ENCODE data around the gene CCNY. TPM values are rescaled to one million over a fixed set of nuclear protein-coding genes. Genes with fewer than 3 reads are reported as not detected.

CCNY gene
- total RNA-seq, 2 donors from 2014 or later, result 60.5 to 65.9 TPM

GRCh38 chr10:35545079-35545657, 208.9 kb downstream of the CCNY start:
- peaks cover 16% of the 10 kb centered on the region for H3K36me3 Mint-ChIP-seq (ENCODE audit: low read depth)
- H3K4me3 Mint-ChIP-seq, result no peak overlapping the region
- TF ChIP-seq, protein P1, sequence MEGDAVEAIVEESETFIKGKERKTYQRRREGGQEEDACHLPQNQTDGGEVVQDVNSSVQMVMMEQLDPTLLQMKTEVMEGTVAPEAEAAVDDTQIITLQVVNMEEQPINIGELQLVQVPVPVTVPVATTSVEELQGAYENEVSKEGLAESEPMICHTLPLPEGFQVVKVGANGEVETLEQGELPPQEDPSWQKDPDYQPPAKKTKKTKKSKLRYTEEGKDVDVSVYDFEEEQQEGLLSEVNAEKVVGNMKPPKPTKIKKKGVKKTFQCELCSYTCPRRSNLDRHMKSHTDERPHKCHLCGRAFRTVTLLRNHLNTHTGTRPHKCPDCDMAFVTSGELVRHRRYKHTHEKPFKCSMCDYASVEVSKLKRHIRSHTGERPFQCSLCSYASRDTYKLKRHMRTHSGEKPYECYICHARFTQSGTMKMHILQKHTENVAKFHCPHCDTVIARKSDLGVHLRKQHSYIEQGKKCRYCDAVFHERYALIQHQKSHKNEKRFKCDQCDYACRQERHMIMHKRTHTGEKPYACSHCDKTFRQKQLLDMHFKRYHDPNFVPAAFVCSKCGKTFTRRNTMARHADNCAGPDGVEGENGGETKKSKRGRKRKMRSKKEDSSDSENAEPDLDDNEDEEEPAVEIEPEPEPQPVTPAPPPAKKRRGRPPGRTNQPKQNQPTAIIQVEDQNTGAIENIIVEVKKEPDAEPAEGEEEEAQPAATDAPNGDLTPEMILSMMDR (conservative IDR thresholded peaks at IDR 0.05), result no peak
- H3K27ac Mint-ChIP-seq, result peak overlapping the region; percentile 83
- H3K4me1 Mint-ChIP-seq, result peaks cover 21% of the 10 kb centered on the region
- Histone ChIP-seq H3K36me3 (ENCODE audit: control insufficient read depth, insufficient read depth, low read length) (peaks cover 38% of the 10 kb centered on the region), H3K27me3 (ENCODE audit: control insufficient read depth, insufficient read depth, low read length, poor library complexity, severe bottlenecking) (no peaks in the 10 kb centered on the region), H3K9me3 (ENCODE audit: control insufficient read depth, low read length) (no peaks in the 10 kb centered on the region), H3K27ac (ENCODE audit: low read depth, low read length) (peak overlapping the region; percentile 9), H3K4me1 (ENCODE audit: control insufficient read depth, insufficient read depth, low read length) (peaks cover 14% of the 10 kb centered on the region), H3K9ac (ENCODE audit: extremely low read depth, low read length, poor library complexity, severe bottlenecking) (peak overlapping the region; percentile 45), H3K4me3 (ENCODE audit: low read length) (peak overlapping the region; percentile 27)
- 81 to 87% methylated on average over 7 to 10 of the region's 10 CpGs for WGBS, 2 experiments (ENCODE audit: insufficient coverage in 1 of 2, insufficient read length in 1 of 2)
- H3K9me3 Mint-ChIP-seq, result no peaks in the 10 kb centered on the region
- no peaks in the 10 kb centered on the region for H3K27me3 Mint-ChIP-seq (ENCODE audit: insufficient read depth)
- no peak for DNase-seq

DNA sequence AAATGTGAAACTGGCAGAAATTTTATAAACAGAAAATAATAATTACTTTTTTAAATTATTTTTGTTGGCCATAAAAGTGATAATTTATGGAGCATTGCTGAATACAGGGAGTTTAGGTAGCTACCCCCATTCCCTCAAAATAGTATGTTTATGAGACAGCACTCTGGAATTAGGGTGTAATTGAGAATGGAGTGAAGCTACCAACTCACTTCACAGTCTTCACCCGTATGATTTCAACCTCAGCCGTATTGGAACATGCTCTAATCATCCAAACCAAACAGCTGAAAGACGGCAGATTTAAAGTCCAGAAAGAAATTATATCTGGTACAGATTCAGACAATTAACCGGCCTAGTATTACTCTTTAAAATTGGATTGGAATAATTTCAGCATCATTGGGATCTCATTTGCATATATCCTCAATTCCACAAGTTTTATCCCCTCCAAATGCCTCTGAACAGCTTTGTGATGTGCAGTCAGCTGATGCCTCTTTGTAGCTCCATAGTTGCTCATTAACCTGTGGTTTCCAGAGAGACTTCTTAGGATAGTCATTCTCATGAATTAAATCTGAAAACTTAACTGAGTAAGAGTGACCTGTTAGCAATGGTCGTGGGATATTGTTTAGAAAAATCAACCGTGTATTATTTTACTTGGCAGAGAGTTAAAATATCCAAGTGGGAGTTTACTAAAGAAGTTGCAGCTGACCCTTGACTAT, 209.7 kb downstream of the CCNY start:
- H3K27me3 Mint-ChIP-seq (ENCODE audit: insufficient read depth), result no peaks in the 10 kb centered on the region
- Histone ChIP-seq H3K27ac (ENCODE audit: low read depth, low read length) (no peak overlapping the region), H3K4me1 (ENCODE audit: control insufficient read depth, insufficient read depth, low read length) (peaks cover 14% of the 10 kb centered on the region), H3K4me3 (ENCODE audit: low read length) (no peak overlapping the region), H3K9ac (ENCODE audit: extremely low read depth, low read length, poor library complexity, severe bottlenecking) (no peak overlapping the region), H3K36me3 (ENCODE audit: control insufficient read depth, insufficient read depth, low read length) (peaks cover 38% of the 10 kb centered on the region), H3K27me3 (ENCODE audit: control insufficient read depth, insufficient read depth, low read length, poor library complexity, severe bottlenecking) (no peaks in the 10 kb centered on the region), H3K9me3 (ENCODE audit: control insufficient read depth, low read length) (no peaks in the 10 kb centered on the region)
- WGBS, 2 experiments (ENCODE audit: insufficient coverage in 1 of 2, insufficient read length in 1 of 2), result 92 to 100% methylated on average over 6 of the region's 6 CpGs
- no peak for DNase-seq
- peaks cover 19% of the 10 kb centered on the region for H3K36me3 Mint-ChIP-seq (ENCODE audit: low read depth)
- no peaks in the 10 kb centered on the region for H3K9me3 Mint-ChIP-seq
- peak overlapping the region; percentile 26 for H3K27ac Mint-ChIP-seq
- H3K4me1 Mint-ChIP-seq, result peaks cover 29% of the 10 kb centered on the region
- no peak overlapping the region for H3K4me3 Mint-ChIP-seq
- TF ChIP-seq, protein P1 (conservative IDR thresholded peaks at IDR 0.05), result no peak

DNA sequence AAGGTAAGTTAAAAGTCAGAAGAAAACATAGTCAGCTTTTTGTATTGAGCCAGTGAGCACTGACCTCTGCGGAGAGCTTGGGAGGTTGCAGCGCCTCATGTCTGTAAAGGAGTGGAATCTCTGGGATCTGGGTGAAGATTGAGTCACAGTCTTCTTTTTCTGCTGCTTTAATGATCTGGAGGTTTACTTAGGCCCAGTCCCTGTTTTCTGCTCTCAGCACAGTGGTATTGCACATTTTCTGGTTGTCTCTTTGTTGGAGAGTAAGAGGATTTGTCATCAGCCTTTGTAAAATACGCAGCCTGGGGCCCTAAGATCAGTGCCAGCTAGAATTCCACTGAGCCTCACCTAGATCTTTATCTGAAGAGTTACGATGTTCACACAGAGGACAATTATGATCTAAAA, 210.5 kb downstream of the CCNY start:
- DNase-seq, result no peak
- Mint-ChIP-seq H3K4me1 (peaks cover 30% of the 10 kb centered on the region), H3K4me3 (no peak overlapping the region), H3K27ac (peak overlapping the region; percentile 20), H3K9me3 (no peaks in the 10 kb centered on the region), H3K27me3 (ENCODE audit: insufficient read depth) (no peaks in the 10 kb centered on the region), H3K36me3 (ENCODE audit: low read depth) (peaks cover 13% of the 10 kb centered on the region)
- Histone ChIP-seq H3K27me3 (ENCODE audit: control insufficient read depth, insufficient read depth, low read length, poor library complexity, severe bottlenecking) (no peaks in the 10 kb centered on the region), H3K9me3 (ENCODE audit: control insufficient read depth, low read length) (no peaks in the 10 kb centered on the region), H3K4me3 (ENCODE audit: low read length) (no peak overlapping the region), H3K9ac (ENCODE audit: extremely low read depth, low read length, poor library complexity, severe bottlenecking) (no peak overlapping the region), H3K27ac (ENCODE audit: low read depth, low read length) (no peak overlapping the region), H3K4me1 (ENCODE audit: control insufficient read depth, insufficient read depth, low read length) (peaks cover 14% of the 10 kb centered on the region), H3K36me3 (ENCODE audit: control insufficient read depth, insufficient read depth, low read length) (peaks cover 32% of the 10 kb centered on the region)
- WGBS, 2 experiments (ENCODE audit: insufficient coverage in 1 of 2, insufficient read length in 1 of 2), result 95 to 100% methylated on average over 2 to 4 of the region's 4 CpGs
- TF ChIP-seq, protein P1 (conservative IDR thresholded peaks at IDR 0.05), result peak; percentile 38
